Measurements from ENCODE around the gene ARPC1B.
"Not testable (repeated sequence)": the region's sequence is repeated elsewhere in the genome, so short reads cannot be mapped to it uniquely, and the experiment has no call there.

Gene ARPC1B

GRCh38 chr7:99374111-99375064 lies at the start of gene ARPC1B:
TSS of gene ARPC1B (plus strand) at chr7:99374730. CDS start at chr7:99385715, 10,985 bp downstream.
- peak; percentile 36 for DNase-seq (ENCODE audit: low read depth)

DNA sequence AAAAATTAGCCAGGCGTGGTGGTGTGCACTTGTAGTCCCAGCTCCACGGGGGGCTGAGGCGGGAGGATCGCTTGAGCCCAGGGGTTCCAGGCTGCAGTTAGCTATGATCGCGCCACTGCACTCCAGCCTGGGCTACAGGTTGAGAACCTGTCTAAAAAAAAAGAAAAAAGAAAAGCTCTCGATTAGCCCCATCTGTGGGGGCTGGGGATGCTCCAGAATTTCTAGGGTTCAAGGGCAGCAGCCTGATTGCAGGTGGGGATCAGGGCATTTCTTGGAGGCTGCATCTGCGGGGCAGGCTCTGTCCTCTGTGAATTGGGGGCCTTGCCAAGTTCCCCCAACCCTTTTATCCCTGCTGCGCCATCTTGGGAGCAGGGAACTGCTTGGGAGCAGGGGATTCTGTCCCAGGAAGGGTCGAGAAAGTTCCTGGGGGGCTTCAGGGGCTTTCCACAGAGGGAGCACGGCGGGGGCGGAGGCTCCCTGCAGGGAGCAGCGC lies 49.5 kb upstream of the ARPC1B start:
- no peak for DNase-seq (ENCODE audit: low read depth)

DNA sequence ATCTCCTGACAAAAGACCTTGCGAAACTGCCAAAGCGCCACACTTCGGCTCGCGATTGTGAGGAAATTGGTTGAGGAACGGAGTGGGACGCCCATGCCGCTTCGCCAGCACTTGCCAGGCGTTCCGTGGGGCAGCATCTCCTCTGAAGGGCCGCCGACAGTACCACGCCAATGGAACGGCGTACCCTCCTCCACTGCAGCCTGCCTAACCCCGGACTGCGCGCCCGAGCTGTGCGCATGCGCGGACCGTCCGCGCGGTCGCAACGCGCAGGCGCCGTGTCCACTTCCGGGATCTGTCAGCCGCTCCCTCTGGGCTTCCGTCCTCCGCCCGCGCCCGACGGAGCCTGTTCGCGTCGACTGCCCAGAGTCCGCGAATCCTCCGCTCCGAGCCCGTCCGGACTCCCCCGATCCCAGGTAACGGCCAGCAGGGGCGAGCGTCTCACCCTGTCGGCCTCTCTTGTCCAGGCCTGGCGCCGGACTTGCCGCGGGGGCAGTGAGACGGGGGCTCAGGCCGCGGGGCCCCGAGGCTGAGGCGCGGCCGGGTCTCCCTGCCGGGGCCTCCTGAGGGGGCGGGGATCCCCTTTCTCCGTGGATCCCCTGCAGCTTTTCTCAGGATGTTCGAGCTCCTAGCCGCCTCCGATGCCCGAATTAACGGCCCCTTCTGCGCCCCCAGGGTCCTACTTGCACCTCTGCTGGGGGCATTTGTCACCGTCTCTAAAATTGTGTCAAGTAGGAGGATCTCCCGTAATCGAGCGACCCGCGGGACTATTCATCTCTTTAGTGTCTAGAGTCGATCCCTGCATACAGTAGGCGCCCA lies 48.7 kb upstream of the ARPC1B start, which contains the start of gene ARPC1A:
Gene ARPC1A (plus strand): TSS at position 307 of the 816 bp plus-strand sequence. CDS start 7,456 bp downstream, outside the sequence.
- peak; percentile 87 for DNase-seq (ENCODE audit: low read depth)

- DNase-seq (ENCODE audit: low read depth): no peak
Measured at GRCh38 chr7:99326408-99326782, 48.1 kb upstream of the ARPC1B start.

DNA sequence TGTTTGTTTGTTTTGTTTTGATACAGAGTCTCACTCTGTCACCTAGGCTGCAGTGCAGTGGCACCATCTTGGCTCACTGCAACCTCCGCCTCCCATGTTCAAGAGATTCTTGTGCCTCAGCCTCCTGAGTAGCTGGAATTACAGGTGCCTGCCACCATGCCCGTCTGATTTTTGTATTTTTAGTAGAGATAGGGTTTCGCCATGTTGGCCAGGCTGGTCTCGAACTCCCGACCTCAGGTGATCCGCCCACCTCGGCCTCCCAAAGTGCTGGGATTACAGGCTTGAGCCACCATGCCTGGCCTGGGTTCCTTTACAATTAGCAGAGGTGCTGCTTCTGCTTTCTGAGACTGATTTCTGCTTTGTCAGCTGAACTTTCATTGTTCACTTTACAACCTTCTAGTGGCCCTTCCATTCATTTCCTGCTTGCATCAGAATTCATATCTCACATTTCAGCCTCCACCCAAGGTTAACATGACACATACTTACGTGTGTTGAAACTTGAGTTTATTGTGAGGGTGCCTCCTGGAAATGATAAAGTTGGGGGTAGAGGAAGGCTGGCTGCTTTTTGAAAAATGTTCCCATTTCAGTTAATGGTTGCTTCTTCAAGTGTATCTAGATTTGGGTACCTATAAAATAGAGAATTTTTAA lies 44.1 kb upstream of the ARPC1B start:
- DNase-seq (ENCODE audit: low read depth): peak; percentile 64

GRCh38 chr7:99331002-99331401 lies 43.5 kb upstream of the ARPC1B start:
- no peak for DNase-seq (ENCODE audit: low read depth)

DNA sequence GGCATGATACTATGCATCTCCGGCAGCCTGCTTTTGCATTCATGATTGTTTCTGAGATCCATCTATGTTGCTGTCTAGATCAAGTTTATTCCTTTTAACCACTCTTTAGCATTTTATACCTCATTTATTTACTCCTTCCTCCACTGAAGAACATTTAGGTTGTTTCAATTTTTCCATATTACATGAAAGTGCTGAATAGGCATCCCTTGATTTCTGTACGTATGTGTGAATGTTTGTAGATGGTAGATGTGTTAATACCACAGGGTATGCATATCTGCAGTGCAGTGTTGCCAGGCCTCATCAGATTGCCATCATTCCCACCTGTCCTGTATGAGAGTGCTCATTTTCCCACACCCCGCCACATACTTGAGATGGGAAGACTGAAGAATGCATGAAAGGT lies 34.9 kb upstream of the ARPC1B start:
- DNase-seq (ENCODE audit: low read depth): no peak

DNA sequence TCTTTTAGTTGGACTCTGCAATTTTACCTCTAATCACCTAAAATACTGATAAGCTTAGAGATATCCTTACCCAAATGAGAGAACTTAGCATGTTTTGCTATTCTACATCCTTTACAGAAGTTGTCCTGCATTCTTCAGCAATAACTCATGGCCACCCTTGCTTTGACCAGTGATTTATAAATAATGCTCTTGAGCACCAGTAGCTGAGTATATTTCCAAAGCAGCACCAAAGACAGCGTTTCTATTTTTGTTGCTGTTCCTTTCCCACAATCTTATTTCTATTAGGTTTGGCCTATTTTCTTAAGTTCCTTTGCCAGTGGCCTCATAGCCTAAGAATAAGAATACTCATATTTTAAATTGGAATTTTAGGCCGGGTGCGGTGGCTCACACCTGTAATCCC lies 33.9 kb upstream of the ARPC1B start:
- DNase-seq (ENCODE audit: low read depth): no peak

DNA sequence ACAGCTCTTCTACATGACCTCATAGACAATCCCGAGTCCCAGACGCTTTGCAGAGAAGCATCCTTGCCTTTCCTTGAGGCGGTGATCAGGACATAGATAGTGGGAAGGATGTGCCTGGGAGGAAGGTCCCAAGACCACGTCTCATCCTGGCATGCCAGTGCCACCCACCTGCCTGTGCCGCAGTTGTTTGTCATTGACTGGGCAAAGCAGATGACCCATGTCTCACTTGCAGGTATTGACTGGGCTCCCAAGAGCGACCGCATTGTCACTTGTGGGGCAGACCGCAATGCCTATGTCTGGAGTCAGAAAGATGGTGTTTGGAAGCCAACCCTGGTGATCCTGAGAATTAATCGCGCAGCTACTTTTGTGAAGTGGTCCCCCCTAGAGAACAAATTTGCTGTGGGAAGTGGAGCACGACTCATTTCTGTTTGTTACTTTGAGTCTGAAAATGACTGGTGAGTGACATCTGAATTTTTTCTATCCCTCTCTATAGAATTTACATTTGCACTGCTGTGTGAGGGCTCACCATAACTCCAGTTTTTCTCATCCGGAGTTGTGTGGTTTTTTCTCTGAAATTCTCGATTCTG lies 30.4 kb upstream of the ARPC1B start:
- DNase-seq (ENCODE audit: low read depth): no peak

- not testable (repeated sequence) for DNase-seq (ENCODE audit: low read depth)
Measured at GRCh38 chr7:99350641-99351040, 23.9 kb upstream of the ARPC1B start.

DNA sequence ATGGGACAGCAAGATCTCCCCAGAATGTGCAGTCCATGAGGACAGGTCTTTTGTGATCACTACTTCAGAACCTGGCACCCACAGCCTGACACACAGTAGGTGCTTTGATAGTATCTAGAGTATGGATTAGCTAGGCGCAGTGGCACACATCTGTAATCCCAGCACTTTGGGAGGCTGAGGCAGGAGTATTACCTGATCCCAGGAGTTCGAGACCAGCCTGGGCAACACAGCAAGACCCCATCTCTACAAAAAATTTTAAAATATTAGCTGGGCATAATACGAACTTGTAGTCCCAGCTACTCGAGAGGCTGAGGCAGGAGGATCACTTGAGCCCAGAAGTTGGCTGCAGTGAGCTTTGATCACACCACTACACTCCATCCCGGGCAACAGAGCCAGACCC lies 22.3 kb upstream of the ARPC1B start:
- no peak for DNase-seq (ENCODE audit: low read depth)

- DNase-seq (ENCODE audit: low read depth): no peak
Measured at GRCh38 chr7:99355098-99355497, 19.4 kb upstream of the ARPC1B start.

- DNase-seq (ENCODE audit: low read depth): no peak
Measured at GRCh38 chr7:99357701-99358490, 16.6 kb upstream of the ARPC1B start.

GRCh38 chr7:99358521-99358920 lies 16.0 kb upstream of the ARPC1B start:
- not testable (repeated sequence) for DNase-seq (ENCODE audit: low read depth)

DNA sequence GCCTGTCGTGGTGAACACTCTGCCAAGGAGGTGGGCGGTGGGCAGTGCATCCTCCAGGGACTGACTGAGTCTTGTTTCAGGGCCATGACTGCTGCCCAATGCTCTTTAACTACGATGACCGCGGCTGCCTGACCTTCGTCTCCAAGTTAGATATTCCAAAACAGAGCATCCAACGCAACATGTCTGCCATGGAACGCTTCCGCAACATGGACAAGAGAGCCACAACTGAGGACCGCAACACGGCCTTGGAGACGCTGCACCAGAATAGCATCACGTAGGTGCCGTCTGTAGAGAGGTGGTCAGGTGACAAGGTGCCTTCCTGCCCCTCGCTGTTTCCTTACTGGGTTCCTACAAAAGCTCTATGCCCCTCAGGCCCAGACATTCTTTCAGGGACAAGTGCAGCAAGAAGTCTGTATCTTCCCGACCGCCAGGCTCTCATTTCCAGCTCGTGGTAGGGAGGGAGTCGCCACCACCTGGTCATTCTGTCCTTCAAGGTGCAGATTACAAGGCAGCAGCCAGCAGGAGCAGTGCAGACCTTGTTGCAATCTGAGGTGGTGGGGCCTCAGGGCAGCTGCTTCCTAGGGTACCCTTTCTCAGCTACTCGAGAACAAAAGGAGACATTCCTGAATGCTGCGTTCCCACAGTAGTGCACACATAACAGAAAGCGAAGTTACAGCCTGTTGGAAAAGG lies 14.9 kb upstream of the ARPC1B start:
- DNase-seq (ENCODE audit: low read depth): no peak

DNA sequence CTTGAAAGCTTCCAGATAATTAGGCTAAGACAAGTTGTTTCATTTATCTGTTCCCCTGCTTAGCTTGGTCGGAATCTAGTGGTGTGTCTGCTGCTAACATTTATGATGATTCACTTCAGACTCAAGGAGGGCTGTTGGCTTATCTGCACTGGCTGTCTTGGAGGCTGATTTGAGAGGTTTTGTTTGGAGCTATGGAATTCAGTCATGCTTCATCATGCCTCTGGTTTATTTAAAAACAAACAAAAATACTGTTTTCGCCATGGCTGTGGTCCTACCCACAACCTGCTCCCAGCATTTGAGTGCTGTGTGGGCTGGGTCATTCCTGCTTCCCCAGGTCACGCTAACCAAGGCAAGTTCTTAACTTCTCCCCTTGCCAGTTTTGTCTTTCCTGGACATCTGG lies 11.7 kb upstream of the ARPC1B start:
- peak; percentile 76 for DNase-seq (ENCODE audit: low read depth)

- DNase-seq (ENCODE audit: low read depth): no peak
Measured at GRCh38 chr7:99363286-99363685, 11.2 kb upstream of the ARPC1B start.

- DNase-seq (ENCODE audit: low read depth): no peak
Measured at GRCh38 chr7:99365318-99366141, 9.0 kb upstream of the ARPC1B start.

- DNase-seq (ENCODE audit: low read depth): no peak
Measured at GRCh38 chr7:99366646-99367045, 7.9 kb upstream of the ARPC1B start.
